Endothelial cell (in vitro differentiated cells): ENCODE measurements around the gene MAGEA9B. TPM values are rescaled to one million over a fixed set of nuclear protein-coding genes. Genes with fewer than 3 reads are reported as not detected.
"Not testable (repeated sequence)": the region's sequence is repeated elsewhere in the genome, so short reads cannot be mapped to it uniquely, and the experiment has no call there.

Experiments
- DNase-seq: peaks from one replicate; pipeline ENCODE4 v3.0.0; 2021; ENCODE audit warnings: low spot score
- H3K27ac Mint-ChIP-seq: one replicate; pipeline ENCODE4 v1.8.0; 2021; ENCODE audit warnings: mixed read lengths, inconsistent platforms; ENCODE audit not compliant: unreplicated experiment
- H3K27me3 Mint-ChIP-seq: one replicate; pipeline ENCODE4 v1.8.0; 2021; ENCODE audit warnings: mild to moderate bottlenecking, moderate library complexity, mixed read lengths, inconsistent platforms; ENCODE audit not compliant: unreplicated experiment
- H3K36me3 Mint-ChIP-seq: one replicate; pipeline ENCODE4 v1.8.0; 2021; ENCODE audit warnings: mild to moderate bottlenecking, low read depth, mixed read lengths, inconsistent platforms; ENCODE audit not compliant: unreplicated experiment
- H3K4me1 Mint-ChIP-seq: one replicate; pipeline ENCODE4 v1.8.0; 2021; ENCODE audit warnings: mild to moderate bottlenecking, mixed read lengths, inconsistent platforms; ENCODE audit not compliant: unreplicated experiment
- H3K4me3 Mint-ChIP-seq: one replicate; pipeline ENCODE4 v1.8.0; 2021; ENCODE audit warnings: mild to moderate bottlenecking, mixed read lengths, inconsistent platforms; ENCODE audit not compliant: unreplicated experiment
- H3K9me3 Mint-ChIP-seq: one replicate; pipeline ENCODE4 v1.8.0; 2021; ENCODE audit warnings: mixed read lengths, inconsistent platforms; ENCODE audit not compliant: unreplicated experiment
- CTCF ChIP-seq: fragments of 200-600 bp; sonication (generic); IDR thresholded peaks from one replicate; pipeline ENCODE4 v1.5.0; 2021; ENCODE audit warnings: antibody characterized with exemption; ENCODE audit not compliant: unreplicated experiment
- total RNA-seq: library from RNA; stranded (reverse); fragmentation: NEBNext Ultra II Directional; extraction: Animal tissue kit (Norgen Biotek cat#: 25700); gene quantifications from one replicate; pipeline ENCODE4 v1.2.1, GENCODE V29; 2021; ENCODE audit not compliant: unreplicated experiment

The MAGEA9B gene
- total RNA-seq, 1 donor from 2014 or later: not detected

GRCh38 chrX:149539283-149540130 is 47.8 kb downstream of the MAGEA9B start:
- Mint-ChIP-seq H3K4me3 (peak overlapping the region; percentile 86), H3K4me1 (peaks cover 21% of the 10 kb centered on the region), H3K27ac (peak overlapping the region; percentile 48), H3K9me3 (no peaks in the 10 kb centered on the region), H3K36me3 (peaks cover 4% of the 10 kb centered on the region), H3K27me3 (peaks cover 13% of the 10 kb centered on the region)
- DNase-seq: peak; percentile 67
- no peak for TF ChIP-seq CTCF

DNA sequence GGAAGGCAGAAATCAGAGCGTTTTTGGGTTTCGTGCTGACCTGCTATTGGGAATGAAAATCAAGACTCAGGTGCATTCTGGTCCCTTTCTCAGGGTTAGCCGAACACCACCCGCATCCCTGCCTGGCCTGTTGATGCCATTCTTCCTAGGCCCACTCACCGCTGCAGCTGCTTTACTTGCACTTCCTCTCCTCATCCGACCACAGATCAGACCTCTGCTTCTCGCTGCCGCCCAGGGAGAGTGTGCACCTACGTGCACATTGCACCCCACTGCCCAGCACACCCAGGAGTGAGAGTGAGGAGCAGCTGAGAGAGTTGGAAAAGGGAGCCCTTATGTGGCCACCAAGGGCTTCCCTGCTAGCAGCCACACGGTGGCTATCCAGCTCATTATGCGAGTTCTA is 49.8 kb downstream of the MAGEA9B start:
- not testable (repeated sequence) for H3K27ac Mint-ChIP-seq, H3K9me3 Mint-ChIP-seq, H3K4me3 Mint-ChIP-seq, H3K36me3 Mint-ChIP-seq, DNase-seq
- Mint-ChIP-seq H3K27me3 (peaks cover 15% of the 10 kb centered on the region), H3K4me1 (peaks cover 18% of the 10 kb centered on the region)

DNA sequence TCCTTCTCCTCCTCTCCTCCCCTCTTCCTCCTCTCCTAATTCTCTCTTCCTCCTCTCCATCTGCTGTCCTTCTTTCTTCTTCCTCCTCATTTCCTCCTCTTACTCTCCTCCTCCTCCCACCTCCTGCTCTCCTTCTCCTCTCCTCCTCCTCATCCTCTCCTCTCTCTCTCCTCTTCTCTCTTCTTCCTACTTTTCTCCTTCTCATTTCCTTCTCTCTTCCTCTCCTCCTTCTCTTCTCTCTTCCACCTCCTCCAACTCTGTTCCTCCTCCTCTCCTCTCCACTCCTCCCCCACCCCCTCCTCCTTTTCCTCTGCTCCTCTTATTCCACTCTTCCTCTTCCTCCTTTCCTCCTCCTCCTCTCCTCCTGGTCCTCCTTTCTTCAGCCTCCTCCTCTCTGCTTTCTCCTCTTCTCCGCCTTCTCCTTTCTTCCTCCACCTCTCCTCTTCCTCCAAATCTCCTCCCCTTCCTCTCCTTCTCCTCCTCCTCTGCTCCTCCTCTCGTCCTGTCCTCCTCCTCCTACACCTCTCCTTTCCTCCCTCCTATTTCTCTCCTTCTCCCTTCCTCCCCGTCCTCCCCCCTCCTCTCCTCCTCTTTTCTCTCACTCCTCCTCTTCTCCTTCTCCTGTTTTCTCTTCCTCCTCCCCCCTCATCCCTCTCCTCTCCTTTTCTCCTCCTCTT is 52.2 kb downstream of the MAGEA9B start:
- H3K4me3 Mint-ChIP-seq, H3K9me3 Mint-ChIP-seq: not testable (repeated sequence)
- peaks cover 14% of the 10 kb centered on the region for H3K27me3 Mint-ChIP-seq

DNA sequence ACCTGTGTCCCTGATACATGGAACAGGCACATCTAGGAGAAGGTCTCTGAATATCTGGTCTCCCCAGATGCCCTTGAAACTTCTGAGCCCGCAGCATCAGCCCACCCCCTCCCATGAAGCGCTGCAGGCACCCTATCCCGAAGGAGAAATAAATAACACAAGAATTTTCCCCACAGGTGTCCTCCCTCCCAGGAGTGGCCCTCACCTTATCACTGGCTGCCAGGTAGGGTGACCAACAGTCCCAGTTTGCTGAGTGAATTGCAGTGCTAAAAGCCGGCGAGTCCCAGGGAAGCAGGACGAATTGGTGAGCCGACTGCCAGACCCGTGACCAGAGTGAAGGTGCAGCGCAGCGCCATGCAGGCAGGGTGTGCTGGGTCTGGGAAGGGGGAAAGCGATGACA is 53.3 kb downstream of the MAGEA9B start:
- not testable (repeated sequence) for H3K4me1 Mint-ChIP-seq, H3K27me3 Mint-ChIP-seq, H3K4me3 Mint-ChIP-seq, H3K9me3 Mint-ChIP-seq, DNase-seq
- Mint-ChIP-seq H3K27ac (peak overlapping the region; percentile 36), H3K36me3 (peaks cover 15% of the 10 kb centered on the region)

More for the DNA sequence above, 52.2 kb downstream of the MAGEA9B start:
- H3K27ac Mint-ChIP-seq, DNase-seq, H3K4me1 Mint-ChIP-seq: not testable (repeated sequence)
- H3K36me3 Mint-ChIP-seq: peaks cover 15% of the 10 kb centered on the region

GRCh38 chrX:149532868-149533267 is 54.4 kb downstream of the MAGEA9B start:
- H3K27me3 Mint-ChIP-seq, H3K9me3 Mint-ChIP-seq, H3K4me1 Mint-ChIP-seq, DNase-seq, H3K27ac Mint-ChIP-seq, H3K4me3 Mint-ChIP-seq: not testable (repeated sequence)
- H3K36me3 Mint-ChIP-seq: peaks cover 15% of the 10 kb centered on the region

Other genes with a start within 250 kb of the MAGEA9B start
- gene IDS, start 82.2 kb downstream of the MAGEA9B start, total RNA-seq: 99.2 TPM
- gene EOLA1, start 46.4 kb downstream of the MAGEA9B start, total RNA-seq: 57.4 TPM
- gene HSFX3, start 37.5 kb downstream of the MAGEA9B start, total RNA-seq: not detected
- 2.0 TPM for gene HSFX2, start 7.9 kb upstream of the MAGEA9B start, total RNA-seq
- gene TMEM185A, start 44.3 kb upstream of the MAGEA9B start, total RNA-seq: 98.7 TPM
- not detected for gene MAGEA11, start 124.6 kb upstream of the MAGEA9B start, total RNA-seq
- 5.5 TPM for gene HSFX1, start 186.6 kb upstream of the MAGEA9B start, total RNA-seq
- gene MAGEA9, start 194.5 kb upstream of the MAGEA9B start, total RNA-seq: not detected